ENCODE data around the gene FBH1. TPM values are rescaled to one million over a fixed set of nuclear protein-coding genes. Genes with fewer than 3 reads are reported as not detected.

The FBH1 gene
- total and polyA plus RNA-seq, 2 donors from 2014 or later: 70.7 to 76.5 TPM

GRCh38 chr10:5918763-5919162, 28.7 kb downstream of the FBH1 start:
- H3K9me3 ChIP-seq (ENCODE audit: control insufficient read depth in 2 of 3, insufficient read depth in 1 of 3, low read length in 3 of 3): no peaks in the 10 kb centered on the region
- no peak overlapping the region for H3K9ac ChIP-seq (ENCODE audit: low read length in 3 of 3)
- no peak overlapping the region for H3K27ac ChIP-seq (ENCODE audit: low read depth in 2 of 2, low read length in 2 of 2)
- FAIRE-seq (no peak), DNase-seq (no peak)
- TF ChIP-seq, protein P1, sequence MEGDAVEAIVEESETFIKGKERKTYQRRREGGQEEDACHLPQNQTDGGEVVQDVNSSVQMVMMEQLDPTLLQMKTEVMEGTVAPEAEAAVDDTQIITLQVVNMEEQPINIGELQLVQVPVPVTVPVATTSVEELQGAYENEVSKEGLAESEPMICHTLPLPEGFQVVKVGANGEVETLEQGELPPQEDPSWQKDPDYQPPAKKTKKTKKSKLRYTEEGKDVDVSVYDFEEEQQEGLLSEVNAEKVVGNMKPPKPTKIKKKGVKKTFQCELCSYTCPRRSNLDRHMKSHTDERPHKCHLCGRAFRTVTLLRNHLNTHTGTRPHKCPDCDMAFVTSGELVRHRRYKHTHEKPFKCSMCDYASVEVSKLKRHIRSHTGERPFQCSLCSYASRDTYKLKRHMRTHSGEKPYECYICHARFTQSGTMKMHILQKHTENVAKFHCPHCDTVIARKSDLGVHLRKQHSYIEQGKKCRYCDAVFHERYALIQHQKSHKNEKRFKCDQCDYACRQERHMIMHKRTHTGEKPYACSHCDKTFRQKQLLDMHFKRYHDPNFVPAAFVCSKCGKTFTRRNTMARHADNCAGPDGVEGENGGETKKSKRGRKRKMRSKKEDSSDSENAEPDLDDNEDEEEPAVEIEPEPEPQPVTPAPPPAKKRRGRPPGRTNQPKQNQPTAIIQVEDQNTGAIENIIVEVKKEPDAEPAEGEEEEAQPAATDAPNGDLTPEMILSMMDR (IDR thresholded peaks at IDR 0.05; ENCODE audit: borderline replicate concordance, extremely low read depth, insufficient read depth): no peak
- intact Hi-C loops (cut with DNase I): no loop called here
- H3K4me3 ChIP-seq (ENCODE audit: low read length in 3 of 3): no peak overlapping the region
- H3K27me3 ChIP-seq (ENCODE audit: control insufficient read depth, insufficient read depth, low read length): no peaks in the 10 kb centered on the region
- H3K4me1 ChIP-seq (ENCODE audit: control insufficient read depth in 2 of 3, insufficient read depth in 2 of 3, low read depth in 1 of 3, low read length in 3 of 3): no peaks in the 10 kb centered on the region
- H3K36me3 ChIP-seq (ENCODE audit: control insufficient read depth in 2 of 3, insufficient read depth in 3 of 3, low read length in 3 of 3): peaks cover 7 to 91% (median 68%) of the 10 kb centered on the region in 3 donors

DNA sequence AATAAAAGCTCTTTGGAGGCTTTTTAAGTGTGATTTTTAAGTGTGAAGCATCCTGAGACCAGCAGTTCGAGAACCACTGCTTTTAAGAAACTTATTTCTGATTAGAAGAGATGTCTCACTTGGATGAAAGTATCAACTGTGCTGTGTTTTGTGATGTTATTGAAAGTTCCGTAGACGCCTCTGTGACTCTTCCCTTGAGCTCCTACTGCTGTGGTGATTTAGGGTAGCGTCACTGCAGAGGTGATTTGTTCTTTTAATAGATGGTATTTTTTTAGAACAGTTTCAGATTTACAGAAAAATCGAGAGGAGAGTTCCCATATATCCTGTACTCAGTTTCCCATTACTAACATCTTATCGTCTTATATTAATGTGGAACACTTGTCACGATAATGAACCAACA, 29.5 kb downstream of the FBH1 start:
- intact Hi-C loops (cut with DNase I): no loop called here
- FAIRE-seq (no peak), DNase-seq (no peak)
- TF ChIP-seq, protein P1 (IDR thresholded peaks at IDR 0.05; ENCODE audit: borderline replicate concordance, extremely low read depth, insufficient read depth): no peak
- peaks cover 7 to 92% (median 71%) of the 10 kb centered on the region in 3 donors for H3K36me3 ChIP-seq (ENCODE audit: control insufficient read depth in 2 of 3, insufficient read depth in 3 of 3, low read length in 3 of 3)
- H3K4me3 ChIP-seq (ENCODE audit: low read length in 3 of 3): no peak overlapping the region
- no peaks in the 10 kb centered on the region for H3K27me3 ChIP-seq (ENCODE audit: control insufficient read depth, insufficient read depth, low read length)
- H3K4me1 ChIP-seq (ENCODE audit: control insufficient read depth in 2 of 3, insufficient read depth in 2 of 3, low read depth in 1 of 3, low read length in 3 of 3): no peaks in the 10 kb centered on the region
- no peak overlapping the region for H3K9ac ChIP-seq (ENCODE audit: low read length in 3 of 3)
- H3K9me3 ChIP-seq (ENCODE audit: control insufficient read depth in 2 of 3, insufficient read depth in 1 of 3, low read length in 3 of 3): no peaks in the 10 kb centered on the region
- no peak overlapping the region for H3K27ac ChIP-seq (ENCODE audit: low read depth in 2 of 2, low read length in 2 of 2)

GRCh38 chr10:5921746-5922145, 31.7 kb downstream of the FBH1 start:
- intact Hi-C loops (cut with DNase I): no loop called here
- Histone ChIP-seq H3K36me3 (ENCODE audit: control insufficient read depth in 2 of 3, insufficient read depth in 3 of 3, low read length in 3 of 3) (peaks cover 4 to 87% (median 59%) of the 10 kb centered on the region in 3 donors), H3K9me3 (ENCODE audit: control insufficient read depth in 2 of 3, insufficient read depth in 1 of 3, low read length in 3 of 3) (no peaks in the 10 kb centered on the region), H3K27ac (ENCODE audit: low read depth in 2 of 2, low read length in 2 of 2) (no peak overlapping the region), H3K9ac (ENCODE audit: low read length in 3 of 3) (no peak overlapping the region), H3K4me3 (ENCODE audit: low read length in 3 of 3) (no peak overlapping the region), H3K4me1 (ENCODE audit: control insufficient read depth in 2 of 3, insufficient read depth in 2 of 3, low read depth in 1 of 3, low read length in 3 of 3) (no peaks in the 10 kb centered on the region), H3K27me3 (ENCODE audit: control insufficient read depth, insufficient read depth, low read length) (no peaks in the 10 kb centered on the region)
- DNase-seq (no peak), FAIRE-seq (no peak)
- TF ChIP-seq, protein P1 (IDR thresholded peaks at IDR 0.05; ENCODE audit: borderline replicate concordance, extremely low read depth, insufficient read depth): no peak

- Histone ChIP-seq H3K9me3 (ENCODE audit: control insufficient read depth in 2 of 3, insufficient read depth in 1 of 3, low read length in 3 of 3) (no peaks in the 10 kb centered on the region), H3K27ac (ENCODE audit: low read depth in 2 of 2, low read length in 2 of 2) (no peak overlapping the region), H3K4me1 (ENCODE audit: control insufficient read depth in 2 of 3, insufficient read depth in 2 of 3, low read depth in 1 of 3, low read length in 3 of 3) (no peaks in the 10 kb centered on the region), H3K9ac (ENCODE audit: low read length in 3 of 3) (no peak overlapping the region), H3K27me3 (ENCODE audit: control insufficient read depth, insufficient read depth, low read length) (no peaks in the 10 kb centered on the region), H3K4me3 (ENCODE audit: low read length in 3 of 3) (no peak overlapping the region), H3K36me3 (ENCODE audit: control insufficient read depth in 2 of 3, insufficient read depth in 3 of 3, low read length in 3 of 3) (peaks cover 4 to 90% (median 53%) of the 10 kb centered on the region in 3 donors)
- intact Hi-C loops (cut with DNase I): no loop called here
- DNase-seq: no peak
- no peak for FAIRE-seq
- TF ChIP-seq, protein P1 (IDR thresholded peaks at IDR 0.05; ENCODE audit: borderline replicate concordance, extremely low read depth, insufficient read depth): no peak
Observed at GRCh38 chr10:5924889-5925288, 34.8 kb downstream of the FBH1 start.
